HG03045 (cell line): ENCODE data around the gene MRPL4.
"Not testable (repeated sequence)": the region's sequence is repeated elsewhere in the genome, so short reads cannot be mapped to it uniquely, and the experiment has no call there.

Experiments
- ATAC-seq: cut with Tn5 transposase; IDR thresholded peaks from one replicate; pipeline ENCODE4 v1.9.1; 2021; ENCODE audit warnings: mild to moderate bottlenecking, moderate library complexity; ENCODE audit not compliant: unreplicated experiment

The MRPL4 gene

DNA sequence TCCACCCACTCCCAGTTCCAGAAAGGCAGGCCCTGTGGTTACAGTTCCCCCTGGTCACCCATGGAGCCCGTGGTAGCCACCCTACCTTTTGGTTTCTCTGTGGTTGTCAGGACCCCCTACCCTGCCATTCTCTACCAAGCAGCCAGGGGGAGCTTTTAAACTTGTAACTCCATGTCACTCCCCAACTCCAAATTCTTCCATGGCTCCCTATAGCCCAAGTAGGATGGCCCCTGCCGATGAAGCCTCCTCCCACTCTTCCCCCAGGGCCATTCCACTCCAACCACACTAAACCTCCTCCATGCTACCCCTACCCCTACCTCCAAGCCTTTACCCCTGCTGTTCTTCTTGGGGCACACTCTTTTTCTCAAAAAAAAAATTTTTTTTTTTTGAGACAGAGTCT lies 23.1 kb upstream of the MRPL4 start:
- ATAC-seq: no peak

DNA sequence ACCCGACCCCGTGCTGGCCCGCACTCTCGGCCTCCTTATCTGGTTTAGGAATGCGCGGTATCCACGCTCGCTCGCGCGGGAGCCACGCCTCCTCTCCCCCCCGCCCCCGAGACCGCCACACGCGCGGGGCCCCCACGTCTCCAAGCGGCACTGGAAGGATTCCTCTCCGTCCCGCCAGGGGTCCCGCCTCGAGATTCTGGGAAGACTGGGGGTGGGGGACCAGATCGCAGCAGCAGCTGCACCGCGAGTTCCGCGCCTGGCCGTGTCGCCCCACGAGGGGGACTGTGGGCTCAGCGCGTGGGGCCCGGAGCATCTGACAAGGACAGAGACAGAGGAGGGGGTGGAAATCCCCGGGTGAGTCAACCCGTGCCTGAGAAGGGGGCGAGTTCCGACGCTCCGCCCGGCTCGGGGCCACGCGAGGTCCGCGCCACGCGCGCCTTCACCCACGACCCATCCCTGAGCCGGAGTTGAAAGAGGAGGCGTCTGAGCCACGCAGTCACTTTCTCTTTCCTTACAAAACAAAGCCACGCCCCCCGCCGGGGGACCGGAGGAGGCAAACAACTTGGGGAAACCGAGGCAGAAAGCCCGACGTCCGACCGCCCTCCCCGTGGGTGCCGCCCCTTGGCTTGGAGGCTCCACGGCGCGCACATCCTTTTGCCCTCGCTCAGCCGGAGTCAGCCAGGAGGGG lies 21.7 kb upstream of the MRPL4 start:
- ATAC-seq: peak; percentile 27

DNA sequence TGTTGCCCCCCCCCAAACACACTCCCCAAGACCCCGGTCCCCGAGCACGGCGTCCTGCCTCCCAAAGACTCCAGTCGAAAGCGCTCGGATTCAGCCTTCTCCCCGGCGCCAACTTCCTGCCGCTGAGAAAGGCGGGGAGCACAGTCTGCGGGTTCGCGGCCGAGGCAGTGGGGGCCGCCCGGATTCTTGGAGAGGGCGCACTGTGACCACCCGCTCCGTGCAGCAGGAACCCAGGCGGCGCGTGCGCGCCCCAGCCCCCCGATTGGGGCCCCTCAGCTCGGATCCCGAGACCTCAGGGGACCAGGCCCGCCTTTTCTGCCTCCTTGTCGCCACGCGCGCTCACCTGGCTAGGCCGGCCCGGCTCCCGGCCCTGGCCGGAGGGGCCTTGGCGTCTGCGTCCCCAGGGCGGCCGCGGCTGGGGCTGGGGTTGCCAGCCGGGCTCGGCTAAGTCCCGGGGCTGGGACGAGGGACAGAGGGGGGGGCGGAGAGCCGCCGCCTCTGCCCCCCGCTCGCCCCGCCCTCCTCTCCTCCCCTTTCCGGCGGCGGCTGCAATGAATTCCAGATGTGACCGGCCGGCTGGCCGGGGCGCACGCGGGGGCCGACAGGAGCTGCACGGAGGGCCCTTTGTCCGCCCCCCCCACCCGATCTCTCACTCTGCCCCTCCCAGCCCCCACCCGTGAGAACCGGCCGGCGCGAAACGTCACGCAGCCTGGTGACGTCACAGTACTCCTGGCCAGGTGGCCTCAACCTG lies 21.0 kb upstream of the MRPL4 start, which contains the start of gene S1PR2:
Gene S1PR2, minus strand, starts transcription at position 471 of the 751 bp plus-strand sequence. CDS start 6,426 bp downstream, outside the sequence.
- peak; percentile 44 for ATAC-seq

- no peak for ATAC-seq
Observed at GRCh38 chr19:10231612-10232228, 20.3 kb upstream of the MRPL4 start.

DNA sequence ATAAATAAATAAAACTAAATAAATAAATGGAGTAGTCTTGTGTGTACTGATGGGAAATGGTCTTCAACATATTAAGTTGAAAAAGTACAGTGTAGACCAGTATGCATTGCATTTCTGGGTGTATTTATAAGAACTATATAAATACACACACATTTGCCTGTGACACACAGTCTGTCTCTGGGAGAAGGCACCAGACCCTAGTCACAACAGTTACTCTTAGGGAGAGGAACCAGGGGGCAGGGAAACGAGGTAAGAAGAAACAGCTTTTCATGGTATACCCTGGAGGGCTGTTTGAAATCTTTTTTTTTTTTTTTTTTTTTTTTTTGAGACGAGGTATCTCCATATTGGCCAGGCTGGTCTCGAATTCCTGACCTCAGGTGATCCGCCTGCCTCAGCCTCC lies 18.1 kb upstream of the MRPL4 start:
- ATAC-seq: no peak

- ATAC-seq: no peak
Observed at GRCh38 chr19:10235003-10235402, 17.0 kb upstream of the MRPL4 start.

DNA sequence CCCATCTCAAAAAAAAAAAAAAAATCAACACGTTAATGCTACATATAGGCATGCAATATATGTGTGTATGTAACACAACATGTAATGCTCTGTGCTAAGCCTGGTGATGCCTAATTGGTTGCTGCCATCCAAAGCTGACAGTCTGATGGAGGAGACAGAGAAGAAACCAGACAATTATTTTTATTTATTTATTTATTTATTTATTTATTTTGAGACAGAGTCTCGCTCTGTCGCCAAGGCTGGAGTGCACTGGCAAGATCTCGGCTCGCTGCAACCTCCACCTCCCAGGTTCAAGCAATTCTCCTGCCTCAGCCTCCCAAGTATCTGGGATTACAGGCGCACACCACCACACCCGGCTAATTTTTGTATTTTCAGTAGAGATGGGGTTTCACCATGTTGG lies 16.6 kb upstream of the MRPL4 start:
- ATAC-seq: not testable (repeated sequence)

GRCh38 chr19:10237702-10238101 lies 14.3 kb upstream of the MRPL4 start:
- no peak for ATAC-seq

DNA sequence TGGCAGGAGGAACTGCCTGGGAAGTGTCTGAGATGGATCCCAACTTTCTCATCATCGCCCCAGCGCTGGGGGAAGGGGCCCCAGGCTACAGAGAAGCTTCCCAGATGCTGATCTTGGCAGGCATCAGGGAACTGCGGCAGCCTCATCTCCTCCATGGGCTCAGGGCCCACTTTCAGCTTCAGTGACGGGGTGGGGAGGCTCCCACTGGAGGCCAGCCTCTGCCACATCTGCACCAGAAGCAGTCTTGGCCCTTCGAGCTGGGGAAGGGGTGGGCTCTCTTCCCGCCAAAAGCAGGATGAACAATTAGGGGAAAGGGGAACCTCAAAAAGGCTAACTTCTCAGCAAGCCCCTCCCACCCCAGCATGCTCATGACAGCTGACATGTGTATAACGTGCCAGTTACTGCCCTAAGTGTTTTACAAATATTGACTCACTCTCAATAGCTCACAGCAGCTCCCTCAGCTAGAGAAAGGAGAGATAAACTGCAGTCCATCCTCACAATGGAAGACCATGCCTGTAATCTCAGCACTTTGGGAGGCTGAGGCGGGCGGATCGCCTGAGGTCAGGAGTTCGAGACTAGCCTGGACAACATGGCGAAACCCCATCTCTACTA lies 13.7 kb upstream of the MRPL4 start:
- no peak for ATAC-seq

- not testable (repeated sequence) for ATAC-seq
Observed at GRCh38 chr19:10241826-10242449, 10.1 kb upstream of the MRPL4 start.

DNA sequence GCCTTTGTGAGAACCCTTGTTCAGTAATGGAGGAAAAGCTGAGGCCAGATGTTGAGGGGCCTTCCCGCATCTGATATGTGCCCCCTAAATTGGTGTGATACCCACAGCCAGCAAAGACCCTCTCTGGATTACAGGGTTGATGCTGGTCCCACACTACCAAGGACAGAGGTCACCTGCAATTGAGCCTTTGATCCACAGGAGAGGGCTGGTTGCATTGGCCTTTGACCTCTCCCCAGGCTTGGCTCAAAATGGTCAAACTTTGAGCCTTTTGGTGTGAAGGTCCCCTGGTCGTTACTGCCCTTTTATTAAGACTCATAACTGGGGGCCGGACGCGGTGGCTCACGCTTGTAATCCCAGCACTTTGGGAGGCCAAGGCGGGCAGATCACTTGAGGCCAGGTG lies 8.4 kb upstream of the MRPL4 start:
- ATAC-seq: no peak

- ATAC-seq: no peak
Observed at GRCh38 chr19:10245189-10245939, 6.7 kb upstream of the MRPL4 start.

- ATAC-seq: no peak
Observed at GRCh38 chr19:10246511-10246910, 5.5 kb upstream of the MRPL4 start.

- no peak for ATAC-seq
Observed at GRCh38 chr19:10252707-10253106, 693 bp downstream of the MRPL4 start.

- ATAC-seq: no peak
Observed at GRCh38 chr19:10254244-10254643, 2.2 kb downstream of the MRPL4 start.

DNA sequence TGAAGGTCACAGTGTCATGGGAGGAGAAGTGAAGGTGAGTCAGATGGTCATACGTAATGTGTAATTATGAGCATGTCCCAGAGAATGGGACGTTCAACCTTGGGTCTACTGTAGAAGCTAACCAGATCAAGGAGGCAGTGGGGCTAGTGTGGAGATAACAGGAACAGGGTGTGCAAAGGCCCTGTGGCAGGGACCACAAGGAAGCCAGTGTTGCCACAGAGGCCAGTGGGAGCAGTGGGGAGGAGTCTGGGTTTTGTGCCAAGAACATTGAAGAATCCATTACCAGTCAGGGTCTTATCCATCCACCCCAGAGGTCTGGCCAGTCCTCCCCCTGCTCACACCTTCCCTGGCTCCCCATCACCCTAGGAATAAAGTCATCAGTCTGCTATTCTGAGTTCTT lies 3.3 kb downstream of the MRPL4 start:
- ATAC-seq: no peak

- no peak for ATAC-seq
Observed at GRCh38 chr19:10256551-10256950, 4.5 kb downstream of the MRPL4 start.

GRCh38 chr19:10256970-10257615 lies 5.1 kb downstream of the MRPL4 start:
- ATAC-seq: no peak

- no peak for ATAC-seq
Observed at GRCh38 chr19:10258080-10258710, 6.2 kb downstream of the MRPL4 start.
